PC-9 (cell line): ENCODE results near the gene ARSJ. TPM values are rescaled to one million over a fixed set of nuclear protein-coding genes. Genes with fewer than 3 reads are reported as not detected.

Experiments used
- BruUV-seq: library from RNA; stranded (reverse); fragments of 400-500 nt; replicated peaks from 2 replicates; lab custom pipeline; 2021; lab: Mats Ljungman, UMichigan
- CTCF ChIA-PET: fragments of 300-600 bp; sonication (Branson Sonifier 250); formaldehyde crosslinking; loops from one replicate; lab custom pipeline; 2022; ENCODE audit warnings: antibody characterized with exemption; lab: Charles Lee
- POLR2A ChIA-PET: fragments of 300-600 bp; sonication (Branson Sonifier 250); formaldehyde crosslinking; loops from one replicate; lab custom pipeline; 2022; ENCODE audit warnings: antibody characterized with exemption; ENCODE audit not compliant: unreplicated experiment; lab: Charles Lee
- DNase-seq, 2 experiments: peaks; one replicate each; pipeline versions ENCODE4 v3.0.0 to v3.0.0-alpha.2; 2015 to 2022; ENCODE audit warnings: mixed read lengths in 1 of 2
- H2AFZ ChIP-seq: fragments of 200-600 bp; sonication (generic); 2 replicates; pipeline ENCODE4 v1.8.1; 2017; ENCODE audit warnings: antibody characterized with exemption
- H3F3A ChIP-seq: fragments of 200-600 bp; sonication (generic); 2 replicates; pipeline ENCODE4 v1.8.1; 2017; ENCODE audit warnings: antibody characterized with exemption, mild to moderate bottlenecking, low read depth; ENCODE audit not compliant: insufficient read depth
- H3K27ac ChIP-seq: fragments of 200-600 bp; sonication (generic); 2 replicates; pipeline ENCODE4 v1.6.1; 2016; ENCODE audit warnings: mixed run types
- H3K27me3 ChIP-seq: fragments of 200-600 bp; sonication (generic); 2 replicates; pipeline ENCODE4 v1.6.1; 2016; ENCODE audit warnings: low read depth, mixed run types; ENCODE audit not compliant: insufficient read depth
- H3K36me3 ChIP-seq: fragments of 200-600 bp; sonication (generic); 2 replicates; pipeline ENCODE4 v1.6.1; 2016; ENCODE audit warnings: low read depth, mixed run types
- H3K4me1 ChIP-seq: fragments of 200-600 bp; sonication (generic); replicated peaks from 2 replicates; pipeline ENCODE4 v1.6.1; 2016; ENCODE audit warnings: mixed run types; ENCODE audit not compliant: insufficient read depth
- H3K4me2 ChIP-seq: fragments of 200-600 bp; sonication (generic); 2 replicates; pipeline ENCODE4 v1.6.1; 2017; ENCODE audit warnings: mixed run types
- H3K4me3 ChIP-seq: fragments of 200-600 bp; sonication (generic); 2 replicates; pipeline ENCODE4 v1.6.1; 2016; ENCODE audit warnings: mixed run types
- H3K79me2 ChIP-seq: fragments of 200-600 bp; sonication (generic); 2 replicates; pipeline ENCODE4 v1.6.1; 2017; ENCODE audit warnings: low read depth, mixed run types
- H3K9me2 ChIP-seq: fragments of 200-600 bp; sonication (generic); 2 replicates; pipeline ENCODE4 v1.8.1; 2017; ENCODE audit warnings: mild to moderate bottlenecking; ENCODE audit not compliant: insufficient read depth
- H3K9me3 ChIP-seq: fragments of 200-600 bp; sonication (generic); 2 replicates; pipeline ENCODE4 v1.8.1; 2016; ENCODE audit warnings: low read depth; ENCODE audit not compliant: insufficient read depth
- H4K20me1 ChIP-seq: fragments of 200-600 bp; sonication (generic); 2 replicates; pipeline ENCODE4 v1.8.1; 2017; ENCODE audit not compliant: insufficient read depth
- CTCF ChIP-seq: fragments of 200-600 bp; sonication (generic); conservative IDR thresholded peaks from 2 replicates; pipeline ENCODE4 v1.6.1; 2017; ENCODE audit warnings: mixed run types, antibody characterized with exemption, mild to moderate bottlenecking, moderate library complexity
- EZH2 ChIP-seq: fragments of 200-600 bp; sonication (generic); IDR thresholded peaks from 2 replicates; pipeline ENCODE4 v1.8.0; 2017; ENCODE audit warnings: antibody characterized with exemption, low read depth
- intact Hi-C: fragments of 100-400 bp; cut with micrococcal nuclease; formaldehyde crosslinking; loops from one replicate; pipeline ENCODE4 v1.10.0; 2022; ENCODE audit not compliant: unreplicated experiment
- total RNA-seq: library from RNA; stranded (reverse); gene quantifications from 2 replicates; pipeline ENCODE4 v1.2.3, GENCODE V29; 2021

The ARSJ gene
- total RNA-seq, 1 experiment from 2014 or later: 0.55 TPM

GRCh38 chr4:113884655-113885054, 94.8 kb downstream of the ARSJ start:
- Histone ChIP-seq H3K4me2 (no peak overlapping the region), H3K36me3 (no peaks in the 10 kb centered on the region), H3F3A (no peaks in the 10 kb centered on the region), H3K4me3 (no peak overlapping the region), H3K79me2 (no peaks in the 10 kb centered on the region), H3K27ac (no peak overlapping the region), H3K4me1 (no peaks in the 10 kb centered on the region), H3K27me3 (no peaks in the 10 kb centered on the region), H3K9me3 (no peaks in the 10 kb centered on the region), H2AFZ (no peak overlapping the region), H3K9me2 (no peaks in the 10 kb centered on the region), H4K20me1 (no peaks in the 10 kb centered on the region)
- no peak for TF ChIP-seq EZH2
- TF ChIP-seq CTCF: no peak
- intact Hi-C loops: no loop called here
- ChIA-PET CTCF (no interaction called here), POLR2A (no interaction called here)
- BruUV-seq: no TSS peak
- no peak for DNase-seq

- no peaks in the 10 kb centered on the region for H3K27me3 ChIP-seq
- H3K79me2 ChIP-seq: no peaks in the 10 kb centered on the region
- H3K9me3 ChIP-seq: no peaks in the 10 kb centered on the region
- H3K36me3 ChIP-seq: no peaks in the 10 kb centered on the region
- TF ChIP-seq EZH2 (no peak), CTCF (no peak)
- no peak for DNase-seq
- no peaks in the 10 kb centered on the region for H3K4me1 ChIP-seq
- H3K4me2 ChIP-seq: no peak overlapping the region
- H2AFZ ChIP-seq: no peak overlapping the region
- H3K4me3 ChIP-seq: no peak overlapping the region
- H3K9me2 ChIP-seq: no peaks in the 10 kb centered on the region
- intact Hi-C loops: no loop called here
- BruUV-seq: no TSS peak
- H4K20me1 ChIP-seq: no peaks in the 10 kb centered on the region
- no peak overlapping the region for H3K27ac ChIP-seq
- POLR2A ChIA-PET: no interaction called here
- CTCF ChIA-PET: no interaction called here
- H3F3A ChIP-seq: no peaks in the 10 kb centered on the region
These were observed 96.8 kb downstream of the ARSJ start for GRCh38 chr4:113882668-113883067.

GRCh38 chr4:113881256-113881655, 98.2 kb downstream of the ARSJ start:
- no peaks in the 10 kb centered on the region for H3K27me3 ChIP-seq
- H3K27ac ChIP-seq: no peak overlapping the region
- TF ChIP-seq CTCF (no peak), EZH2 (no peak)
- POLR2A ChIA-PET: no interaction called here
- no peak overlapping the region for H2AFZ ChIP-seq
- no peaks in the 10 kb centered on the region for H3K4me1 ChIP-seq
- intact Hi-C loops: no loop called here
- H3K79me2 ChIP-seq: no peaks in the 10 kb centered on the region
- H3K9me3 ChIP-seq: no peaks in the 10 kb centered on the region
- CTCF ChIA-PET: no interaction called here
- no peaks in the 10 kb centered on the region for H3F3A ChIP-seq
- H4K20me1 ChIP-seq: no peaks in the 10 kb centered on the region
- no peak for DNase-seq
- BruUV-seq: no TSS peak
- no peaks in the 10 kb centered on the region for H3K36me3 ChIP-seq
- H3K9me2 ChIP-seq: no peaks in the 10 kb centered on the region
- no peak overlapping the region for H3K4me2 ChIP-seq
- H3K4me3 ChIP-seq: no peak overlapping the region
